ENCODE data around the gene PRSS38.

The PRSS38 gene

DNA sequence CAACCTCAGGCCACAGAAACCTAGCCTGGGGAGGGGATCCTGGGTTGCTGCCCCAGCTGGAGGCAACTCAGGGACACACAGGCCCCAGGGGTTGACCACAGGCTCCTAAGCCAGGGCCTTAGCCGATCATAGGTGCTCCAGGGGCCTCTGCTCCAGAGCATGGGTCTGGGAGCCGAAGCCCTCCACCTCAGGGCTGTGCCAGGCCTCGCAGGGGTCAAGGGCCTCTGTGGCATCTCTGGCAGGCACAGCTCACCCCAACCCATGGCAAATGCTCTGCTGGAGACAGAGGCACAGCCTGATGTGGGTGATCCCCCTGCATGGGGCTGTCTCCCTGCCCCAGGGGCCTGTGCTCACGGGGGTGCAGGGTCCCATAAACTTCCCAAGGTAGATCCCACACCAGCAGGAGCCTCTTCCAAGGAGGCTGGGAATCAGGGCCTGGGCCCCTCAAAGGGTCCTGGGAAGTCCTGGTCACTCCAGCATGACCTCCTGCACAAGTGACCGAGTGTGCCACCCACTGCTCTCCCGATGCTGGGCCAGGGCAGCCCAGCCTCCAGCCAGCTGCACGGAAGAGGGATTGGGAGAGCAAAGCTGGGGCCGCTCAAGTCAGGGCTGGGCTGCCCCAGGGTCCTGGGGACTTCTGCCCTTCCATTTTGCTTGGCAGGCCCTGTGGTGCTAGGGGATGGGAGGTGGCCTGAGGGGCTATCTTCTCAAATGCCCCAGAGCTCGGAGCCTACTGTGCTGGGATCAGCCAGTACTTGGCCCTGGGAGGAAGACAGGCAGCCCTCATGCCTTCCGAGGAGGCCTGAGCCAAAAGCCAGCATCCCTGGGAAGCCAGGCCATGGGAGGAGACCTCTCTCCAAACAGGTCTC is 22.2 kb upstream of the PRSS38 start:
- no peak for DNase-seq (ENCODE audit: low read depth)

GRCh38 chr1:227793948-227794816 is 21.3 kb upstream of the PRSS38 start:
- DNase-seq (ENCODE audit: low read depth): no peak

GRCh38 chr1:227794817-227795192 is 20.7 kb upstream of the PRSS38 start:
- DNase-seq (ENCODE audit: low read depth): no peak

- no peak for DNase-seq (ENCODE audit: low read depth)
Measured at GRCh38 chr1:227795732-227796131, 19.7 kb upstream of the PRSS38 start.

GRCh38 chr1:227796359-227796915 is 19.0 kb upstream of the PRSS38 start:
- DNase-seq (ENCODE audit: low read depth): no peak

DNA sequence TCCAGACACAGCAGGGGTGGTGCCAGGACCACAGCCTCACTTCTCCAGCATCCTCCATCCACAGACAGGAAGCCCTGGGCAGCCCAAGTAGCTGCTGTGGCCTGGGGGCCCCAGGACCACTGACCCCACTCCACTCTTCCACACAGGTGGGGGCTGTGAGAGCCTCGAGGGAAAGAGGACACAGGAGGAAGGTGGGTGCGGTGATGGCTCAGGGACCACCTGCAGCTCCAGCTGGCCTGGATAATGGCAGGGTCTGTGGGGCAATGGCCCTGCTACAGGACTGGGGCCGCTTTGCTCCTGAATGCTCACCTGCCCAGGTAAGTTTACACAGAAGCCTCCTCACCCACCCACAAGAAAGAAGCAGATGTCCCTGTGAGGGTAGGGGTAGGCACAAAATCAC is 18.3 kb upstream of the PRSS38 start:
- no peak for DNase-seq (ENCODE audit: low read depth)

- DNase-seq (ENCODE audit: low read depth): no peak
Measured at GRCh38 chr1:227797625-227798024, 17.9 kb upstream of the PRSS38 start.

DNA sequence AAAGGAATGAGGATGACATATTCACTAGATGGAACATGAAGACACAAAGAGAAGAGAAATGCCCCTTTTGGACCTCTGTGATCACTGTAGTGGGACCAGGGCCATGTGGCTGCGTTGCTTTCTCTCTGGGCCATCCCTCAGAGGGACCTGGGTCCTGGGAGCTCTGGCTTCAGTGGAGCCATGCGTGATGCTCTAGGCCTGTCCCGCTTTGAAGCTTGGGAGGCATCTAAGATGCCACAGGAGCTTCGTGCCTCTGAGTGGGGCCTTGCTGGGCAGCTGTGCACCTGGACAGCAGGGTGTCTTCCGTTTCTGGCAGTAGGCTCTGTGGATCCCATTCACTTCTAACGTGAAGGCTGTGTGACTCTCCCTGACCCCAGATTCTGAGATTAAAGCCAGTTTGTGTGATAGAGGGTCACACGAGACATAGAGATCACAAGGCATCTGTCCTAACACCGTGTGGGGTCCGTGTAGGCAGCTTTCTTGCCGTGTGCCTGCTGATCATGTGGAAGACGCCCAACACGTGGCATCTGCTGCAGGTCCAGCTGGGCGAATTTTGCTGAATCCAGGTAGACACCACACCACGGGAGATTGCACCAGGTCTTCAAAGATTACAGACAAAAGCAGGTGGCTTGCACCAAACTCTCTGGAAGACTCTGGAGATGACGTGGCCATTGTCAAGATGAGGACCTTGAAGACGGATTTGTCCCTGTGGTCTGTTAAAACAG is 17.2 kb upstream of the PRSS38 start:
- no peak for DNase-seq (ENCODE audit: low read depth)

GRCh38 chr1:227799756-227800155 is 15.7 kb upstream of the PRSS38 start:
- no peak for DNase-seq (ENCODE audit: low read depth)

- DNase-seq (ENCODE audit: low read depth): no peak
Measured at GRCh38 chr1:227803933-227804332, 11.5 kb upstream of the PRSS38 start.

DNA sequence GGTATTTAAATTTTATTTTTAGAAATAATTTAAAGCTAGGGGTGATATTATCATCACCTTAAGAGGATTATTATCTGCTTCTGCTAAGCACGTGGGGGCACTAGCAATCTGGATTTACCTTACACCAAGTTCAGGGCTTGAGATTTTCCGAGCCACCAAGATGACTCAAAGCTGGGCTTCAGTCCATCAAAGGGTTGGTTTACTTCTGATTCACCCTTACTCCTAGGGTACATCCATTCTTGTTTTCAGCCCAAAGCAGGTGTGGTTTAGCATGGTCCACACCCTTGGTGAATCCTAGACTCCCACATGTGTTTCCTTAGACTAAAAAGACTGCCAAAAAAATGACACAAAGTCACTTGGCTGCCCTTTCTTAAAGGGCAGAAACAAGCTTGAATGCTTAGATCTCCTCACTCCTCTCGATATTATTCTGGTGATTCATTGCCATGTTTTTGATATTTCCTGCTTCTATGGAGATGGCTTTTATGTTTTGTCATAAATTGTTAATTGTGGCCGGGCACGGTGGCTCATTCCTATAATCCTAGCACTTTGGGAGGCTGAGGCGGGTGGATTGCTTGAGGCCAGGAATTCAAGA is 9.8 kb upstream of the PRSS38 start:
- no peak for DNase-seq (ENCODE audit: low read depth)

DNA sequence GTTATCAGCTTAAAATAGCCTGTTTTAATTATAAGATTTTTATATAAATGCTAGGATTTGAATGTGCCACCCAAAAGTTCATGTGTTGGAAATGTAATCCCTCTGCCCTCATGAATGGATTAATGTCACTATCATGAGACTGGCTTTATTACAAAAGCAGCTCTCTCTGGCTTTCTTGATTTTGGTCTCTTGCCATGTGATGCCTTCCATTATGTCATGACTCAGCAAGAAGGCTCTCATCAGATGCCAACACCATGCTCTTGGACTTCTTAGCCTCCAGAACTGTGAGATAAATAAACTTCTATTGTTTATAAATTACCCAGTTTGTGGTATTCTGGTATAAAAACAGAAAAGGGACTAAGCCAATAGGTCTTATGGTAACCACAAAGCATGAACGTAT is 6.9 kb upstream of the PRSS38 start:
- no peak for DNase-seq (ENCODE audit: low read depth)

DNA sequence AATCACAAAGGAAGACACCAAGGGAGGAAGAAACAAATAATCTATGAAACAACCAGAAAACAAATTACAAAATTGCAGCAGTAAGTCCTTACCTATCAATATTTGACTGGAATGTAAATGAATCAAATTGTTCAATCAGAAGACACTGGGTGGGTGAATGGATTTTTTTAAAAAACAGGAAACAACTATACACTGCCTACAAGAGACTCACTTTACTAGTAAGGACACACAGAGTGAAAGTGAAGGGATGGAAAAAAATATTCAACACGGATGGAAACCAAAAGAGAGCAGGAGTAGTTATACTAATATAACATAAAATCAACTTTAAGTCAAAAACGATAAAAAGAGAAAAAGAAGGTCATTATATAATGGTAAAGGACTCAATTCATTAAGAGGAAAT is 6.4 kb upstream of the PRSS38 start:
- no peak for DNase-seq (ENCODE audit: low read depth)

DNA sequence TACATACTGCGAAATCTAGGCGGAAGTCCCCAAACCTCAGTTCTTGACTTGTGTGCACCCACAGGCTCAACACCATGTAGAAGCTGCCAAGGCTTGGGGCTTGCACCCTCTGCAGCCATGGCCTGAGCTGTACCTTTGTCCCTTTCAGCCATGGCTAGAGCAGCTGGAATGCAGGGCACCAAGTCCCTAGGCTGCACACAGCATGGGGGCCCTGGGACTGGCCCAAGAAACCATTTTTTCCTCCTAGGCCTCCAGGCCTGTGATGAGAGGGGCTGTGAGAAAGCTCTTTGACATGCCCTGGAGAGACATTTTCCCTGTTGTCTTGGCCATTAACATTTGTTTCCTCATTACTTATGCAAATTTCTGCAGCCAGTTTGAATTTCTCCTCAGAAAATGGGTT is 1.5 kb upstream of the PRSS38 start:
- no peak for DNase-seq (ENCODE audit: low read depth)

DNA sequence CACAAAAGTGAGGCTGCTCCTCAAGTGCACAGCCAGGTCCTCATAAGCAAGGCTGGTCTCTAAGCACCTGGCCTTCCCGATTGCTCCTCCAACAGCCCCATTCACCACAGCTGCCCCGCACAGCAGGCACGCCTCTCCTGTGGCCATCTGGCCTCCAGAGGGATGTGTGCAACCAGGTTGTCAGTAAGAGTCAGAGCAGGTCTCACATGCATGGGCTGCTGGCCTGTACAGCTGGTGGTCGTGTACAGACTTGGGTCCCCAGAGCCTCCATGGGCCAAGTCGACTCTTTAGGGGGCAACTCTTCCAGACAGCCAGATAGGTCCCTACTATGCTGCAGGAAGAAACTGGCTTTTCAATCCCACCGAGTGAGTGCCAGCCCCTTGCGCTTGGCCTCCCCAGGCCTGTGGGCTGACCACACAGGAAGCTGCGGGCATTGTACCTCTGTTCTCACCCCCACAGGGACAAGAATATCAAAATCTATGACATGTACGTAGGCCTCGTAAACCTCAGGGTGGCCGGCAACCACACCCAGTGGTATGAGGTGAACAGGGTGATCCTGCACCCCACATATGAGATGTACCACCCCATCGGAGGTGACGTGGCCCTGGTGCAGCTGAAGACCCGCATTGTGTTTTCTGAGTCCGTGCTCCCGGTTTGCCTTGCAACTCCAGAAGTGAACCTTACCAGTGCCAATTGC is 1.4 kb downstream of the PRSS38 start:
- no peak for DNase-seq (ENCODE audit: low read depth)

GRCh38 chr1:227823537-227823936 is 8.1 kb downstream of the PRSS38 start:
- DNase-seq (ENCODE audit: low read depth): no peak

GRCh38 chr1:227824204-227824603 is 8.7 kb downstream of the PRSS38 start:
- no peak for DNase-seq (ENCODE audit: low read depth)

- no peak for DNase-seq (ENCODE audit: low read depth)
Measured at GRCh38 chr1:227828786-227829185, 13.3 kb downstream of the PRSS38 start.

DNA sequence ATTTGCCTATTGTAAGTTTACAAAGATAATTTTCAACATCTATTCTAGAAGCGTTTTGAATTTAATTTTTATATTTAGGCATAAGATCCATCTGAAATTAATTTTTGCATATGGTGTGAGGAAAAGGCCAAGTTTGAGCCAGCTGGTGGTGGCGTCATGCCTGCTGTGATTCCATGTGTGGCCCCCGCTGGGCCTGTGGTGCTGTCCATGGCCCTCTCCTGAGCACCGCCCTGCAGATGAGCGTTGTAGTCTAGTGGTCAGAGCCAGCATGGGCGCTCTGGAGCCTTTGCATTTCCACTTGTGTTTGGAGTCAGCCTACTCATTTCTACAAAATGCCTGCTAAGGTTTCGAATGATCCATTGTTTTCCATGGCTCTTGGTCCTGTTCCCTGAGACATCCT is 22.7 kb downstream of the PRSS38 start:
- no peak for DNase-seq (ENCODE audit: low read depth)

DNA sequence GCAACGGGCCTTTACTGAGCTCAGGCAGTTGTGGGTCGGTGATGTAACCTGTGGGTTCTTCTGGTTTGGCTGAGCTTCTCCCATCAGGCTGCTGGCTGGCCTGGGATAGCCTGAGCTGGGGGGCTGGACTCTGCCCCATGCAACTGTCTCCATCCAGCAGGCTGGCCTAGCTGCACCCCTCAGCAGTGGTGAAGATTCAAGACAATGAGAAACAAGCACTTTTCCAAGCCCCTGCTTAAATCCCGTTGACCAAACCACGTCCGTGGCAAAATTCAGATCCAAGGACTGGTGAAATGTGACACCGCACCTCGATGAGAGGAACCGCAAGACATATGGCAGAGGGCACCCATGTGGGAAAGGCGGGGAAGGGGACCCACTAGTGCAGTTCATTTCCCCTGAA is 25.6 kb downstream of the PRSS38 start:
- DNase-seq (ENCODE audit: low read depth): no peak
